K562 (cell line): Measurements from ENCODE around the gene KIAA0513. TPM values are rescaled to one million over a fixed set of nuclear protein-coding genes. Genes with fewer than 3 reads are reported as not detected.
A peak's percentile ranks its signal among the peaks of the same experiment; 100 is the strongest.

Source experiments
- ATAC-seq: fragments of 200-7000 bp; cut with Tn5 transposase; 3 replicates; pipeline ENCODE4 v1.9.1; 2020; ENCODE audit warnings: moderate library complexity
- BruUV-seq: library from RNA; stranded (reverse); fragments of 400-500 nt; replicated peaks from 2 replicates; lab custom pipeline; 2021; lab: Mats Ljungman, UMichigan
- CTCF ChIA-PET: fragments of 300-600 bp; formaldehyde crosslinking; extraction: SDS; loops from one replicate; lab custom pipeline; 2021; ENCODE audit warnings: low intra/inter-chr PET ratio; lab: Yijun Ruan, JAX
- POLR2A ChIA-PET: fragments of 300-600, 350-650 bp; sonication (Branson Sonifier 250); formaldehyde crosslinking; extraction: SDS; loops from one replicate; lab custom pipeline; 2021; ENCODE audit warnings: antibody characterized with exemption, inconsistent platforms; lab: Yijun Ruan, JAX
- DNase-seq, 4 experiments: peaks; one replicate each; pipeline versions ENCODE4 v3.0.0 to v3.0.0-alpha.2; 2011 to 2018; ENCODE audit warnings: low spot score in 3 of 4, mixed read lengths in 3 of 4; ENCODE audit errors: extremely low read depth in 1 of 4
- FAIRE-seq: peaks from 2 replicates; lab custom pipeline; 2011; peaks lifted over from hg19 to GRCh38; lab: Jason Lieb, UNC
- H2AFZ ChIP-seq: 2 replicates; pipeline ENCODE4 v1.6.0; 2011; ENCODE audit warnings: low read depth, low read length, control low read depth, inconsistent platforms
- H3K27ac ChIP-seq: fragments of 200-600 bp; 3 replicates; pipeline ENCODE4 v1.8.0; 2011; ENCODE audit warnings: low read depth, mild to moderate bottlenecking, control low read depth, inconsistent platforms, low read length, moderate library complexity, mixed read lengths; ENCODE audit errors: extremely low read depth
- H3K27me3 ChIP-seq, 2 experiments: fragments of 300-600 bp in 1 of 2; 2 replicates in 1 of 2; 3 replicates in 1 of 2; pipeline versions ENCODE4 v1.6.0 to v1.8.0; 2011; ENCODE audit warnings: inconsistent platforms in 2 of 2, low read length in 2 of 2, mild to moderate bottlenecking in 1 of 2, mixed read lengths in 1 of 2, moderate library complexity in 1 of 2; ENCODE audit not compliant: control insufficient read depth in 2 of 2, insufficient read depth in 2 of 2
- H3K36me3 ChIP-seq: fragments of 300-600 bp; 3 replicates; pipeline ENCODE4 v1.8.0; 2011; ENCODE audit warnings: mild to moderate bottlenecking, low read length, inconsistent platforms; ENCODE audit not compliant: control insufficient read depth, insufficient read depth
- H3K4me1 ChIP-seq, 2 experiments: fragments of 200-600 bp in 1 of 2; replicated peaks in 1 of 2; 2 replicates in 1 of 2; 3 replicates in 1 of 2; pipeline versions ENCODE4 v1.5.1 to v1.8.0; 2011; ENCODE audit warnings: inconsistent platforms in 2 of 2, low read length in 2 of 2, mild to moderate bottlenecking in 1 of 2, mixed read lengths in 1 of 2, moderate library complexity in 1 of 2; ENCODE audit not compliant: control insufficient read depth in 2 of 2, insufficient read depth in 2 of 2
- H3K4me2 ChIP-seq: 2 replicates; pipeline ENCODE4 v1.6.1; 2011; ENCODE audit warnings: low read length, control low read depth, inconsistent platforms, mixed read lengths; ENCODE audit not compliant: insufficient read depth
- H3K4me3 ChIP-seq: fragments of 200-600 bp; sonication (generic), shearing (Covaris generic); 2 replicates; pipeline ENCODE4 v1.5.1; 2016; ENCODE audit warnings: control low read depth, inconsistent platforms
- H3K79me2 ChIP-seq: fragments of 200-600 bp; 3 replicates; pipeline ENCODE4 v1.8.0; 2011; ENCODE audit warnings: low read length, inconsistent platforms; ENCODE audit not compliant: control insufficient read depth, insufficient read depth
- H3K9ac ChIP-seq, 2 experiments: 2 replicates each; pipeline versions ENCODE4 v1.6.0 to v1.6.1; 2011; ENCODE audit warnings: low read depth in 2 of 2, low read length in 2 of 2, control low read depth in 1 of 2, inconsistent platforms in 1 of 2, mild to moderate bottlenecking in 1 of 2, mixed read lengths in 1 of 2; ENCODE audit not compliant: insufficient read depth in 1 of 2
- H3K9me1 ChIP-seq: one replicate; pipeline ENCODE4 v1.6.0; 2011; ENCODE audit warnings: inconsistent platforms, mild to moderate bottlenecking, low read length, moderate library complexity; ENCODE audit not compliant: control insufficient read depth, insufficient read depth
- H3K9me3 ChIP-seq: replicated peaks from 2 replicates; pipeline ENCODE4 v1.5.1; 2011; ENCODE audit warnings: low read depth, low read length, inconsistent platforms; ENCODE audit not compliant: control insufficient read depth, insufficient read depth
- H4K20me1 ChIP-seq: replicated peaks from 2 replicates; pipeline ENCODE4 v1.6.1; 2011; ENCODE audit warnings: low read length, inconsistent platforms, mixed read lengths; ENCODE audit not compliant: control insufficient read depth, insufficient read depth
- ARID3B ChIP-seq: fragments of 250-450 bp; sonication (Bioruptor Pico); IDR thresholded peaks from 2 replicates; pipeline ENCODE4 v1.4.0; 2020; ENCODE audit warnings: borderline replicate concordance
- BRF1 ChIP-seq: IDR thresholded peaks from 3 replicates; pipeline ENCODE4 v1.6.1; 2011; ENCODE audit warnings: borderline replicate concordance, mild to moderate bottlenecking; ENCODE audit not compliant: insufficient read length; ENCODE audit errors: extremely low read depth
- C11orf30 ChIP-seq: fragments of 450-650 bp; IDR thresholded peaks from 2 replicates; pipeline ENCODE4 v1.6.1; 2016; ENCODE audit warnings: low read depth, mild to moderate bottlenecking
- HINFP ChIP-seq: fragments of 450-650 bp; conservative IDR thresholded peaks from 2 replicates; pipeline ENCODE4 v1.6.1; 2016; ENCODE audit warnings: missing genetic modification characterization, low read depth, mild to moderate bottlenecking, control low read depth, missing compliant biosample characterization
- HNRNPUL1 ChIP-seq: fragments of 200-400 bp; formaldehyde crosslinking; IDR thresholded peaks from 2 replicates; pipeline ENCODE4 v1.6.1; 2017; ENCODE audit warnings: low read length
- PBX2 ChIP-seq, 2 experiments: IDR thresholded peaks in 1 of 2; conservative IDR thresholded peaks in 1 of 2; 2 replicates each; pipeline ENCODE4 v1.6.1; 2016; ENCODE audit warnings: low read depth in 2 of 2, mild to moderate bottlenecking in 1 of 2, missing compliant biosample characterization in 1 of 2, missing genetic modification characterization in 1 of 2, moderate library complexity in 1 of 2
- POLR2G ChIP-seq: fragments of 200-400 bp; formaldehyde crosslinking; IDR thresholded peaks from 2 replicates; pipeline ENCODE4 v1.6.1; 2017; ENCODE audit warnings: low read depth, mild to moderate bottlenecking, antibody characterized with exemption, low read length, moderate library complexity
- RBM22 ChIP-seq: fragments of 200-400 bp; formaldehyde crosslinking; IDR thresholded peaks from 2 replicates; pipeline ENCODE4 v1.6.1; 2018; ENCODE audit warnings: low read length, low read depth; ENCODE audit not compliant: poor library complexity, severe bottlenecking
- SAP30 ChIP-seq: fragments of 200-600 bp; sonication (generic); IDR thresholded peaks from 2 replicates; pipeline ENCODE4 v1.6.1; 2012; ENCODE audit warnings: borderline replicate concordance, low read depth, mild to moderate bottlenecking, moderate library complexity, low read length, control low read depth, inconsistent platforms; ENCODE audit not compliant: insufficient read depth, poor library complexity, severe bottlenecking
- SOX6 ChIP-seq: fragments of 450-650 bp; IDR thresholded peaks from 2 replicates; pipeline ENCODE4 v1.6.1; 2014; ENCODE audit warnings: mild to moderate bottlenecking
- TRIM25 ChIP-seq: fragments of 450-650 bp; IDR thresholded peaks from 2 replicates; pipeline ENCODE4 v1.7.0; 2016; ENCODE audit warnings: borderline replicate concordance
- ZNF239 ChIP-seq: fragments of 250-450 bp; sonication (Bioruptor Pico); IDR thresholded peaks from 2 replicates; pipeline ENCODE4 v1.4.0; 2020; ENCODE audit warnings: mild to moderate bottlenecking
- WGBS: fragments of 100-300 bp; shearing (Covaris generic); methylation state at CpG from one replicate; pipeline ENCODE4 v1.1.6; 2016; ENCODE audit warnings: low coverage, mixed read lengths; ENCODE audit not compliant: insufficient coverage; ENCODE audit errors: missing lambda C conversion rate; 5-methylcytosine and 5-hydroxymethylcytosine counted together
- in situ Hi-C: fragments of 300-500 bp; cut with MboI; formaldehyde crosslinking; loops from 4 replicates; pipeline ENCODE4 v1.15.0; 2018; ENCODE audit warnings: inconsistent platforms, mixed read lengths
- intact Hi-C: fragments of 100-400 bp; cut with micrococcal nuclease; formaldehyde crosslinking; loops from 2 replicates; pipeline ENCODE4 v1.14.2; 2022
- polyA plus RNA-seq, 8 experiments: library from polyadenylated mRNA; depleted of rRNA in 4 of 8; stranded (reverse) in 5 of 8; unstranded in 3 of 8; fragments of >200 nt; fragmentation: Nextera tagmentation in 2 of 8; fragmentation: Illumina TruSeq in 1 of 8; extraction: Ambion mirVana in 2 of 8; extraction: Trizol in 1 of 8; gene quantifications; 2 replicates each; pipeline versions ENCODE4 v1.2.1 to v1.2.3, GENCODE V29; 2011 to 2014; ENCODE audit warnings: inconsistent platforms in 1 of 8, missing spikeins in 1 of 8
- total RNA-seq, 7 experiments: library from RNA; depleted of rRNA in 6 of 7; stranded (reverse); fragments of >200 nt in 6 of 7; fragmentation: Illumina TruSeq in 2 of 7; extraction: Trizol in 2 of 7; gene quantifications; 2 replicates each; pipeline versions ENCODE4 v1.2.1 to v1.2.3, GENCODE V29; 2011 to 2021; ENCODE audit warnings: low replicate concordance in 1 of 7

The KIAA0513 gene
- total and polyA plus RNA-seq, 9 of the 15 experiments (the other 6 are each of a cell fraction or from before 2014, with no cell fraction given), result 0.18 to 13.7 (median 10.2) TPM

GRCh38 chr16:85092851-85093250, 65.3 kb downstream of the KIAA0513 start:
- WGBS, result 59% methylated on average over 17 of the region's 18 CpGs
- no peaks in the 10 kb centered on the region for H3K79me2 ChIP-seq
- ChIA-PET POLR2A (no interaction called here), CTCF (no interaction called here)
- H3K4me3 ChIP-seq, result no peak overlapping the region
- FAIRE-seq (no peak), ATAC-seq (no peak), DNase-seq (no peak)
- H3K36me3 ChIP-seq, result peaks cover 5% of the 10 kb centered on the region; the same call in 1 of the 3 replicates
- H3K27me3 ChIP-seq, result peaks cover 40 to 51% of the 10 kb centered on the region in 2 experiments
- no peaks in the 10 kb centered on the region for H3K9me1 ChIP-seq
- no peaks in the 10 kb centered on the region for H3K9me3 ChIP-seq
- H4K20me1 ChIP-seq, result peaks cover 9% of the 10 kb centered on the region; the same call in 1 of the 2 replicates
- intact Hi-C loops, result loop anchor here (5.0 kb wide), 1 partner anchor 36 kb away; no protein-coding TSS in a partner anchor
- in situ Hi-C loops, result no loop called here
- H3K4me1 ChIP-seq, result peaks cover 9 to 43% of the 10 kb centered on the region in 2 experiments; a peak in 3 of 5 replicates
- H3K4me2 ChIP-seq, result no peak overlapping the region
- H3K9ac ChIP-seq, result peak overlapping the region in 1 of 2 experiments; percentile 47; a peak in 1 of 4 replicates
- no TSS peak for BruUV-seq
- H3K27ac ChIP-seq, result no peak overlapping the region
- no peak overlapping the region for H2AFZ ChIP-seq
- TF ChIP-seq SAP30 (no peak), POLR2G (peak; percentile 72), C11orf30 (no peak), ARID3B (CRISPR knock-in tag) (no peak), RBM22 (peak; percentile 51), HINFP (tag) (no peak), SOX6 (no peak), HNRNPUL1 (no peak), PBX2 (CRISPR knock-in tag; IDR thresholded peaks at IDR 0.05; ENCODE audit: low read depth) (no peak), PBX2 (tag; conservative IDR thresholded peaks at IDR 0.05; ENCODE audit: low read depth) (no peak), ZNF239 (CRISPR knock-in tag) (no peak), BRF1 (no peak), TRIM25 (no peak)
